IgD-negative memory B cell (primary cell): ENCODE data around the gene CSE1L. TPM values are rescaled to one million over a fixed set of nuclear protein-coding genes. Genes with fewer than 3 reads are reported as not detected.
A peak's percentile ranks its signal among the peaks of the same experiment; 100 is the strongest.
"Not testable (repeated sequence)": the region's sequence is repeated elsewhere in the genome, so short reads cannot be mapped to it uniquely, and the experiment has no call there.

Experiments used
- H3K27ac Mint-ChIP-seq, 3 donors: one replicate each; pipeline ENCODE4 v1.8.0; 2020 to 2022; ENCODE audit warnings: mild to moderate bottlenecking in 3 of 3, mixed read lengths in 3 of 3, moderate library complexity in 1 of 3
- H3K27me3 Mint-ChIP-seq: one replicate; pipeline ENCODE4 v1.8.0; 2021; ENCODE audit warnings: mixed read lengths
- H3K36me3 Mint-ChIP-seq: one replicate; pipeline ENCODE4 v1.8.0; 2020; ENCODE audit warnings: mild to moderate bottlenecking, mixed read lengths
- H3K4me1 Mint-ChIP-seq, 3 donors: one replicate each; pipeline ENCODE4 v1.8.0; 2020 to 2022; ENCODE audit warnings: mixed read lengths in 3 of 3, mild to moderate bottlenecking in 1 of 3
- H3K4me3 Mint-ChIP-seq, 4 donors: one replicate each; pipeline ENCODE4 v1.8.0; 2020 to 2022; ENCODE audit warnings: mild to moderate bottlenecking in 4 of 4, mixed read lengths in 4 of 4, moderate library complexity in 3 of 4
- H3K9me3 Mint-ChIP-seq, 3 donors: one replicate each; pipeline ENCODE4 v1.8.0; 2020 to 2021; ENCODE audit warnings: mixed read lengths in 3 of 3, mild to moderate bottlenecking in 1 of 3
- polyA plus RNA-seq: library from polyadenylated mRNA; unstranded; fragments of 300-500 nt; fragmentation: Illumina TruSeq; gene quantifications from one replicate; pipeline ENCODE4 v1.2.3, GENCODE V29; 2021

CSE1L gene
- polyA plus RNA-seq, 1 donor from 2014 or later = 19.4 TPM

DNA sequence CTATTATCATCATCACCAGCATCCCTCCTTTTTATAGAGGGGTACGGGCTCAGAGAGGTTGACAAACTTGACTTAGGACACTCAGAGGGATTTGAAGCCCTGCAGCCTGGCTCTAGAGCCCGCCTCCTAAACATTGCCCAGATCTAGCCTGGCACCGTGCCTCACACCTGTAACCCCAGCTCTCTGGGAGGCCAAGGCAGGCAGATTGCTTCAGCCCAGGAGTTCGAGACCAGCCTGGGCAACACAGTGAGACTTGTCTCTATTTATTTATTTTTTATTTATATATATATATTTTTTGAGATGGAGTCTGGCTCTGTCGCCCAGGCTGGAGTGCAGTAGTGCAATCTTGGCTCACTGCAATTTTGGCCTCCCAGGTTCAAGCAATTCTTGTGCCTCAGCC, 6.3 kb upstream of the CSE1L start:
- peak overlapping the region in 1 of 4 donors; percentile 18 for H3K4me3 Mint-ChIP-seq
- peaks cover 6 to 8% (median 6%) of the 10 kb centered on the region in 3 donors for H3K4me1 Mint-ChIP-seq
- H3K9me3 Mint-ChIP-seq = no peaks in the 10 kb centered on the region
- no peaks in the 10 kb centered on the region for H3K27me3 Mint-ChIP-seq
- no peak overlapping the region for H3K27ac Mint-ChIP-seq
- H3K36me3 Mint-ChIP-seq = no peaks in the 10 kb centered on the region

DNA sequence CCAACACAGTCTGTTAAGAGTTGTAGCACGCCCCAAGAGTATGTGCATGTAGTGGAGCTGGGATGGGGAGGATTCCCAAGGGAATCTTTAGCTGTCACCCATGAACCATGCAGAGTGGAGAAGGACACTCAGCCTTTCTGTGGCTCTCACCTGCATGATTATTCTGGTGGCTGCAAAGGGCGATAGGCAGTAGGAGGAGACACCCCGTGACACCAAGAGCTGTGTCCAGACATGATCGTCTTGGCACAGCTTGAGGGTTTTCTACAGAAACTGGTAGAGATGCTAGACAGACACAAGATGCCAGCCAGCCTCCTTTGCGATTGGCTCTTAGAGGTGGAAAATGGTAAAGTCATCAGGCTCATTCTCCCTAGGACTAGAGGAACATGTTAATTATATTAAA, 3.1 kb upstream of the CSE1L start:
- Mint-ChIP-seq H3K9me3 (no peaks in the 10 kb centered on the region), H3K27ac (no peak overlapping the region), H3K36me3 (no peaks in the 10 kb centered on the region), H3K27me3 (no peaks in the 10 kb centered on the region), H3K4me1 (peaks cover 16 to 21% (median 19%) of the 10 kb centered on the region in 3 donors), H3K4me3 (peak overlapping the region in 2 of 4 donors; percentile 2 to 76)

DNA sequence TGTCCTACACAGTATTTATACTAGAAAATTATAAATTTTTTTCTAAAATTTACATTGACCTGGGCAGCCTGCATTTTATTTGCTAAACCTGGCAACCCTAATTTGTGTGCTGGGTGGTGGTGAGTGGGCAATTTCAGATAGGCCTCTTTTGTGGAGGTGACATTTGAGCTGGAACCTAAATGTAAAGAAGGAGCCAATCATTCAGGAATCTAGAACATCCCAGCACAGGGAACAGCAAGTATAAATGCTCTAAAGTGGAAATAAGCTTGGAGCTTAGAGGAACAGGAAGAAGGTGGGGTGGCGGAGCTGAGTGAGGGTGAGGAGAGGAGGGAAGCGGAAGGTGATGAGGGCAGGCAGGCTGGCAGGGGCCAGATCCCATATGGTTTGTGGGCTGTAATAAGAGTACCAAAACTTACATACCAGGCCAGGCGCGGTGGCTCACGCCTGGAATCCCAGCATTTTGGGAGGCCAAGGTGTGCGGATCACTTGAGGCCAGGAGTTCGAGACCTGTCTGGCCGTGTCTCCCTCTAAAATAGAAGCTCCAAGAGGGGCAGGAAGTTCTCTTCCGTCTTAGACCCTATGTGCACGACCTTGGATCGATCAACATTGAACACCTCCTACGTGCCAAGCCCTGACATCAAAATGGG, 549 bp upstream of the CSE1L start:
- H3K27me3 Mint-ChIP-seq = no peaks in the 10 kb centered on the region
- peak overlapping the region; percentile 98 to 100 (median 98) for H3K27ac Mint-ChIP-seq
- peaks cover 20 to 27% (median 23%) of the 10 kb centered on the region in 3 donors for H3K4me1 Mint-ChIP-seq
- H3K9me3 Mint-ChIP-seq = no peaks in the 10 kb centered on the region
- peak overlapping the region; percentile 99 to 100 (median 99) for H3K4me3 Mint-ChIP-seq
- no peaks in the 10 kb centered on the region for H3K36me3 Mint-ChIP-seq

DNA sequence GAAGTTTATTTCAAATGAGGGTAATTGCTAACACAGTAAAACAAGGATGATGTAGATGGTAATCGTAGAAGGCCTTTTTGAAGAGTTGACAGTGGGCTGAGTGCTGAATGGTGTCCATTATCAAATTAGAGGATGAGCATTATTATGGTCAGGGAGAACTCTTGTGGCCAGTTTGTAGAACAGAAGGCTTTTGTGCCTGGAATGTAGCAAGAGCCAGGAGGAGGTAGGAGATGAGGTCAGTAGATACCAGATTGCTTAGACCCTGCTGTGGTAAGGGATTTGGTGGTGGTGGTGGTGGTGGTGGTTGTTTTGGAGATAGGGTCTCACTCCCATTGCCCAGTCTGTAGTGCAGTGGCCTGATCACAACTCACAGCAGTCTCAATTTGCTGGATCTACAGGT, 6.2 kb downstream of the CSE1L start:
- no peaks in the 10 kb centered on the region for H3K9me3 Mint-ChIP-seq
- H3K36me3 Mint-ChIP-seq = peaks cover 3% of the 10 kb centered on the region
- peak overlapping the region in 3 of 4 donors; percentile 21 to 61 (median 28) for H3K4me3 Mint-ChIP-seq
- H3K27ac Mint-ChIP-seq = peak overlapping the region in 1 of 3 donors; percentile 23
- peaks cover 38 to 48% (median 41%) of the 10 kb centered on the region in 3 donors for H3K4me1 Mint-ChIP-seq
- no peaks in the 10 kb centered on the region for H3K27me3 Mint-ChIP-seq

DNA sequence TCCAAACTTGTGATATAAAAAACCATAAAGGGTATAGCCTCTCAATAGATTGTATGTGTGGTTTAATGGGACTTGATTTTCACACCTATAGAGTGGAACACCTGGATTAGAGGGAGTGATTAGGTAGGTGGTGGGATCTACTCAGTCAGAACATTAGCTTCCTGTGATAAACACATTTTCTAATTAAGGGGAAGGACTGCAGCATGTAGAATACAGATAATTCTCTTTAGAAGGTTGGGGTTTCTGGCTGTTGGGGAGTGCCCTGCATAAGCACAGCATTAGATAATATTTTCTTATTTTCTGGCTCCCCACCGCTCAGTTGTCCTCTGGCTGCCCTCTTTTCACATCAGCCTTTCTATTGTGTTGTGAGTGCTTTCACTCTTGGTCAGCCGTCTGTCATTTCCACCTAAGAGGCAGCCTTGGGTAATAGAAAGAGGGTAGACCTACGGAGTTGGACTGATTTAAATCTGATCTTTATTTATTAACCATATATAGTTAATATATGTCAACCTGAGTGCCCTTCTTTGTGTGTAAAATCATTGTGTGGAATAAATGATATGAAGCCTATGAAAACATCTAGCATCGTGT, 8.0 kb downstream of the CSE1L start:
- H3K27ac Mint-ChIP-seq = peak overlapping the region in 1 of 3 donors; percentile 3
- no peaks in the 10 kb centered on the region for H3K9me3 Mint-ChIP-seq
- peaks cover 3% of the 10 kb centered on the region for H3K36me3 Mint-ChIP-seq
- H3K4me3 Mint-ChIP-seq = peak overlapping the region in 3 of 4 donors; percentile 9 to 75 (median 50)
- H3K4me1 Mint-ChIP-seq = peaks cover 26 to 35% (median 30%) of the 10 kb centered on the region in 3 donors
- H3K27me3 Mint-ChIP-seq = no peaks in the 10 kb centered on the region

DNA sequence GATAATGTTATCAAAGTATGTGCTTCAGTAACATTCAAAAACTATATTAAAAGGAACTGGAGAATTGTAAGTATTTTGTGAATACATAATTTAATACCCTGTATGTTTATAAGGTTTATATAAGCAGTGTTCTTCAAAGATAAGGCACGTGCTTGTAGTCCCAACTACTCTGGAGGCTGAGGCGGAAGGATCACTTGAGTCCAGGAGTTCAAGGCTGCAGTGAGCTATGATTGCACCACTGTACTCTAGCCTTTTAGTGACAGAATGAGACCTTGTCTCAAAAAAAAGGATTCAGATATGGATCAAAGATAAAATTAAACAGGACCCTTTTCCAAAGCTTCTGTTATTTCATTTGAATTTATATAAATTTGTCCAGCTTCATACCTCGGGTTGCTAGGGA, 17.2 kb downstream of the CSE1L start:
- no peak overlapping the region for H3K27ac Mint-ChIP-seq
- no peak overlapping the region for H3K4me3 Mint-ChIP-seq
- H3K9me3 Mint-ChIP-seq = no peaks in the 10 kb centered on the region
- H3K4me1 Mint-ChIP-seq = peaks cover 0 to 4% (median 2%) of the 10 kb centered on the region in 3 donors
- H3K27me3 Mint-ChIP-seq = no peaks in the 10 kb centered on the region
- H3K36me3 Mint-ChIP-seq = peaks cover 2% of the 10 kb centered on the region

DNA sequence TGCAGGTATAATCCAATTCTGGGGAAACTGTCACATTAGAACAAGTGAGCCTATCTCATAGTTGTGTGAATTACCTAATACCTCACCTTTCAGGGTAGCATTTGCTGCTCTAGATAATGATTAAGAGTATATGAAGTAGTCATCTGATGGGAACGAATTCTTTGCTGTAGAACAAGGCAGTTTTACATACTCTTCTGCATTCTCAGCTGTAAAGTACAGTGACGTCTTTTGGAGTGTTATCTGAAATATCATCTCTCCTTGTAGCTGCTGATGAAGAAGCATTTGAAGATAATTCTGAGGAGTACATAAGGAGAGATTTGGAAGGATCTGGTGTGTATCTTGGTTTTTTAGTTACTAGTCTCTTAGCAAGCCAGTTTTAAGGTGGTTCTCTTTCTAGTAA, 28.4 kb downstream of the CSE1L start:
- Mint-ChIP-seq H3K4me3 (no peak overlapping the region), H3K9me3 (no peaks in the 10 kb centered on the region), H3K27me3 (no peaks in the 10 kb centered on the region), H3K27ac (peak overlapping the region in 2 of 3 donors; percentile 1 to 5), H3K4me1 (no peaks in the 10 kb centered on the region), H3K36me3 (peaks cover 7% of the 10 kb centered on the region)

DNA sequence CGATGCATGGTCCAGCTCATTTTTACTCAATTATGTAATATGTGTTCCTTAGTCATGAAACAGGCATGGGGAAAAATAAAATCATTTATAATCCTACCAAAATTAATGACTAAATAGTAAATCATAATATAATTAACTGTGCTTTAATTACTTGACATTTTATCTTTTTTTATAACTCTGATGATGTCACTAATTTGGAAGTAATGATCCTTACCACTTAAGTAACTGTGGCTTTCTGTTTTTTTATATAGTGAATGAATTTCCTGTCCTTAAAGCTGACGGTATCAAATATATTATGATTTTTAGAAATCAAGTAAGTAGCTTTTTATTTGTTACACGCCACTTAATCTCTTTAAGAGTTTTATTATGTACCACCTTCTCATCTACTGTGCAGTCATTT, 32.2 kb downstream of the CSE1L start:
- H3K4me1 Mint-ChIP-seq = no peaks in the 10 kb centered on the region
- no peak overlapping the region for H3K27ac Mint-ChIP-seq
- H3K36me3 Mint-ChIP-seq = peaks cover 2% of the 10 kb centered on the region
- H3K4me3 Mint-ChIP-seq = no peak overlapping the region
- H3K9me3 Mint-ChIP-seq = no peaks in the 10 kb centered on the region
- H3K27me3 Mint-ChIP-seq = no peaks in the 10 kb centered on the region

DNA sequence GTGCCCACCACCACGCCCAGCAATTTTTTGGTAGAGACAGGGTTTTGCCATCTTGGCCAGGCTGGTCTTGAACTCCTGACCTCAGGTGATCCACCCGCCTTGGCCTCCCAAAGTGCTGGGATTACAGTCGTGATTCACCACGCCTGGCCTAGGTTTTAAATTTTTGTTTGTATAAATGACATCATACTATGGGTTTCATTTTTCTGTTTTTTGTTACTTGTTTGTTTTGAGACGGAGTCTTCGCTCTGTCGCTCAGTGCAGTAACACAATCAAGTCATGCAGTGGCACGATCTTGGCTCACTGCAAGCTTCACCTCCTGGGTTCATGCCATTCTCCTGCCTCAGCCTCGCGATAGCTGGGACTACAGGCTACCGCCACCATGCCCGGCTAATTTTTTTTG, 36.2 kb downstream of the CSE1L start:
- not testable (repeated sequence) for H3K9me3 Mint-ChIP-seq, H3K4me1 Mint-ChIP-seq, H3K27me3 Mint-ChIP-seq, H3K4me3 Mint-ChIP-seq, H3K27ac Mint-ChIP-seq, H3K36me3 Mint-ChIP-seq

DNA sequence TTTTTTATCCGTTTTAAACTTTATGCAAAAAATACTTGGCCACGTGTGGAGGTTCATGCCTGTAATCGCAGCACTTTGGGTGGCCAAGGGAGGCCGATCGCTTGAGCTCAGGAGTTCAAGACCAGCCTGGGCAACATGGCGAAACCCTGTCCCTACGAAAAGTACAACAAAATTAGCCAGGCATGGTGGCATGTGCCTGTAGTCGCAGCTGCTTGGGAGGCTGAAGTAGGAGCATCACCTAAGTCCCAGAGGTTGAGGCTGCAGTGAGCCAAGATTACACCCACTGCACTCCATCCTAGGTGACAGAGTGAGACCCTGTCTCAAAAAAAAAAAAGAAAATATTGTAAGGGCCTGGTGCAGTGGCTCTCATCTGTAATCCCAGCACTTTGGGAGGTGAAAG, 45.0 kb downstream of the CSE1L start:
- peaks cover 3% of the 10 kb centered on the region for H3K36me3 Mint-ChIP-seq
- no peak overlapping the region for H3K27ac Mint-ChIP-seq
- peaks cover 0 to 2% (median 0%) of the 10 kb centered on the region in 3 donors for H3K4me1 Mint-ChIP-seq
- no peaks in the 10 kb centered on the region for H3K27me3 Mint-ChIP-seq
- no peaks in the 10 kb centered on the region for H3K9me3 Mint-ChIP-seq
- no peak overlapping the region for H3K4me3 Mint-ChIP-seq

DNA sequence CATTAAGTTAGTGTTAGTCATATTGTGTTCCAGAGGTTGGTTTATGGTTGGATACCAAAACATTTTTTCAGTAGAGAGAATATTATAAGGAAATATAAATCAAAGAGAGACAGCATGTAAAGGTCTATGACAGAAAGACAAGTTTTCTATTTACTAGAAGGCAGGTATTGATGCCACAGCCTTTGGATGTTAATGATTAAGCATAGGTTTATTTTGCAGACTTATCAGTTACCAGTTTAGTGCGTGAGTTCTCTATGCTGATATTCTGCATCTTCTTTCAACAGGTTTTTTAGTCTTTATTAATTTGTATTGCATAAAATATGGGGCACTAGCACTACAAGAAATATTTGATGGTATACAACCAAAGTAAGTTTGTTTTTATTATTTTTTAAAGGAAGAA, 45.6 kb downstream of the CSE1L start:
- Mint-ChIP-seq H3K27me3 (no peaks in the 10 kb centered on the region), H3K4me3 (no peak overlapping the region), H3K9me3 (no peaks in the 10 kb centered on the region), H3K27ac (no peak overlapping the region), H3K36me3 (peaks cover 3% of the 10 kb centered on the region), H3K4me1 (peaks cover 0 to 2% (median 0%) of the 10 kb centered on the region in 3 donors)

DNA sequence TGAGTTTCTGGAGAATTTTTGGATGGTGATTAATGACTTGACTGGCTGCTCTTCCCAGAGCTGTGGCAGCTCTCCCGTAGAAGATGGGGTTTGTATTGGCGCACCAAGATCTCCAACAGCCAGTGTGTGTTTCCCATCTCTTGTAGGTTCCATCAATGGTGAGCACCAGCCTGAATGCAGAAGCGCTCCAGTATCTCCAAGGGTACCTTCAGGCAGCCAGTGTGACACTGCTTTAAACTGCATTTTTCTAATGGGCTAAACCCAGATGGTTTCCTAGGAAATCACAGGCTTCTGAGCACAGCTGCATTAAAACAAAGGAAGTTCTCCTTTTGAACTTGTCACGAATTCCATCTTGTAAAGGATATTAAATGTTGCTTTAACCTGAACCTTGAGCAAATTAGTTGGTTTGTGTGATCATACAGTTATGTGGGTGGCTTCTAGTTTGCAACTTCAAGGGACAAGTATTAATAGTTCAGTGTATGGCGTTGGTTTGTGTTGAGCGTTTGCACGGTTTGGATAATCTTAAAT, 50.2 kb downstream of the CSE1L start:
- Mint-ChIP-seq H3K4me1 (peaks cover 6 to 9% (median 6%) of the 10 kb centered on the region in 3 donors), H3K4me3 (no peak overlapping the region), H3K36me3 (peaks cover 7% of the 10 kb centered on the region), H3K9me3 (no peaks in the 10 kb centered on the region), H3K27me3 (no peaks in the 10 kb centered on the region), H3K27ac (no peak overlapping the region)

DNA sequence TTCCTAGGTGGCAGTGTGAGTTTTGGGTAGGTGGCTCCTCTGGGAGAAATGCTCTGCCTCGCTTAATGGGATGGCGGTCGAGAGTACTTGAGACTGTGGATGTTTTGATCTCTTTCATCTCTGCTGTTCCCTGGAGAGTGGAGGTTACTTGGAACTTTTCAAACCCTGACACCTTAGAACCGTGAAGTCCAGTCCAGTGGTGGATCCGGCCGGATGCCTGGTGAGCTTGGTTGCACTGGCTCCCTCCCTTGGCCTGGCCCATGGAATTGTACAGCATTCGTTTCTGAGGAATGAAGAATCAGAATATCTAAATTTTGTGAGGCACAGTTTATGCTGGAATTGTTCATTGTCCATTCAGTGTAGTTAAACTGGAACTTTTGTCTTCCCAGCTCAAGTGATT, 51.0 kb downstream of the CSE1L start:
- no peaks in the 10 kb centered on the region for H3K27me3 Mint-ChIP-seq
- H3K27ac Mint-ChIP-seq = no peak overlapping the region
- H3K4me1 Mint-ChIP-seq = peaks cover 9 to 12% (median 10%) of the 10 kb centered on the region in 3 donors
- H3K9me3 Mint-ChIP-seq = no peaks in the 10 kb centered on the region
- H3K36me3 Mint-ChIP-seq = peaks cover 7% of the 10 kb centered on the region
- H3K4me3 Mint-ChIP-seq = no peak overlapping the region

DNA sequence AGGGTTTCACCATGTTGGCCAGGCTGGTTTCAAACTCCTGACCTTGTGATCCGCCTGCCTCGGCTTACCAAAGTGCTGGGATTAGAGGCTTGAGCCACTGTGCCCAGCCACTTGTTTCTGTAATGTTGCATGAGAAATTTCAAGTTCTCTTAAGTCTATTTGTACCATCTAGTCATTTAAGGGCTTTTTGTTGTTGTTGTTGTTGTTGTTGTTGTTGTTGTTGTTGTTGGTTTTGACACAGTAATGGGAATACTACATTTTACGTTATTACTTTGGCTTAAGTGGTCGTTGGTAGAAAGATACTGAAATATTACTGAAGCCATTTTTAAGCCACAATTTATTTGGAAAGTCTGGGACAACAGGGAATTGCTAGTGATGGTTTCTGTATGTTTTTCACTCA, 52.0 kb downstream of the CSE1L start:
- Mint-ChIP-seq H3K4me1 (peaks cover 9 to 12% (median 10%) of the 10 kb centered on the region in 3 donors), H3K4me3 (no peak overlapping the region), H3K36me3 (peaks cover 8% of the 10 kb centered on the region), H3K27me3 (no peaks in the 10 kb centered on the region), H3K9me3 (no peaks in the 10 kb centered on the region), H3K27ac (no peak overlapping the region)

DNA sequence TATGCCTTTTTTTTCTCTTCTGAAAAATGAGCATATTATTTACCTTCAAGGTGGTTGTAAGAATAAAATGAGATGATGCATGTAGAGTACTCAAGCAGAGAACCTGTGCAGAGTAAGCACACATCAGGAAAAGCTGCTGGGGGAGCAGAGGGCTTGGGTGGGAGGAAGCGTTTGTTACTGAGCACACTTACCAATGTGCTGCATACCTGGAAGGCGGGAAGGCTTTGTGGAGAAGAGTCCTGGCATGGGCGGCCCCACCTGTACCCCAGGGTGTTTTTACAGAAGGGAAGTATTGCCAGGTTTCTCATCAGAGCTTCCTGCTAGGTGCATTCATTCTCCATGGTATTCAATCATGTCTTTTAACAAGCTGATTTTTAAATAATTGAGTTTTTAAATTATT, 52.9 kb downstream of the CSE1L start:
- Mint-ChIP-seq H3K36me3 (peaks cover 8% of the 10 kb centered on the region), H3K9me3 (no peaks in the 10 kb centered on the region), H3K27ac (no peak overlapping the region), H3K27me3 (no peaks in the 10 kb centered on the region), H3K4me1 (peaks cover 8 to 12% (median 9%) of the 10 kb centered on the region in 3 donors), H3K4me3 (peak overlapping the region in 1 of 4 donors; percentile 58)

DNA sequence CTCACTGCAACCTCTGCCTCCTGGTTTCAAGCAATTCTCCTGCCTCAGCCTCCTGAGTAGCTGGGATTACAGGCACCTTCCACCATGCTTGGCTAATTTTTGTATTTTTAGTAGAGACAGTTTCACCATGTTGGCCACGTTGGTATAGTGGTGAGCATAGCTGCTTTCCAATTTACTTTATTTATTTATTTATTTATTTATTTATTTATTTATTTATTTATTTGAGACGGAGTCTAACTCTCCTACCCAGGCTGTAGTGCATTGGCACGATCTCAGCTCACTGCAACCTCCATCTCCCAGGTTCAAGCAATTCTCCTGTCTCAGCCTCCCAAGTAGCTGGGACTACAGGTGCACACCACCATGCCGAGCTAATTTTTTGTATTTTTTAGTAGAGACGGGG, 54.2 kb downstream of the CSE1L start:
- H3K9me3 Mint-ChIP-seq, H3K27me3 Mint-ChIP-seq, H3K4me3 Mint-ChIP-seq, H3K36me3 Mint-ChIP-seq: not testable (repeated sequence)
- H3K4me1 Mint-ChIP-seq = peaks cover 8 to 12% (median 9%) of the 10 kb centered on the region in 3 donors
- peak overlapping the region in 1 of 3 donors; percentile 92 for H3K27ac Mint-ChIP-seq
